ENCODE results near the gene TPRN.
A peak's percentile ranks its signal among the peaks of the same experiment; 100 is the strongest.
"Not testable (repeated sequence)": the region's sequence is repeated elsewhere in the genome, so short reads cannot be mapped to it uniquely, and the experiment has no call there.

The TPRN gene

GRCh38 chr9:137240318-137240840, 39.8 kb upstream of the TPRN start:
- no peak for TF ChIP-seq CTCF (IDR thresholded peaks at IDR 0.05)
- Mint-ChIP-seq H3K27me3 (ENCODE audit: low read depth, poor library complexity) (no peaks in the 10 kb centered on the region), H3K27ac (no peak overlapping the region), H3K4me1 (peaks cover 53% of the 10 kb centered on the region), H3K4me3 (peak overlapping the region; percentile 81), H3K9me3 (no peaks in the 10 kb centered on the region), H3K36me3 (ENCODE audit: low read depth) (peaks cover 15% of the 10 kb centered on the region)
- DNase-seq: peak; percentile 65

GRCh38 chr9:137239541-137240200, 39.1 kb upstream of the TPRN start:
- peak overlapping the region; percentile 81 for H3K4me3 Mint-ChIP-seq
- H3K27me3 Mint-ChIP-seq (ENCODE audit: low read depth, poor library complexity); H3K9me3 Mint-ChIP-seq; DNase-seq: not testable (repeated sequence)
- peak overlapping the region; percentile 93 for H3K27ac Mint-ChIP-seq
- H3K4me1 Mint-ChIP-seq: peaks cover 58% of the 10 kb centered on the region
- H3K36me3 Mint-ChIP-seq (ENCODE audit: low read depth): peaks cover 15% of the 10 kb centered on the region

- Mint-ChIP-seq H3K27ac (no peak overlapping the region), H3K4me3 (peak overlapping the region; percentile 24), H3K36me3 (ENCODE audit: low read depth) (peaks cover 10% of the 10 kb centered on the region), H3K27me3 (ENCODE audit: low read depth, poor library complexity) (no peaks in the 10 kb centered on the region), H3K4me1 (peaks cover 43% of the 10 kb centered on the region), H3K9me3 (no peaks in the 10 kb centered on the region)
- DNase-seq: no peak
- TF ChIP-seq CTCF (IDR thresholded peaks at IDR 0.05): no peak
These were observed 37.5 kb upstream of the TPRN start for GRCh38 chr9:137237759-137238726.

GRCh38 chr9:137236936-137237421, 36.4 kb upstream of the TPRN start:
- Mint-ChIP-seq H3K36me3 (ENCODE audit: low read depth) (no peaks in the 10 kb centered on the region), H3K27me3 (ENCODE audit: low read depth, poor library complexity) (no peaks in the 10 kb centered on the region), H3K4me1 (peaks cover 33% of the 10 kb centered on the region), H3K4me3 (no peak overlapping the region), H3K27ac (no peak overlapping the region), H3K9me3 (no peaks in the 10 kb centered on the region)
- no peak for TF ChIP-seq CTCF (IDR thresholded peaks at IDR 0.05)
- DNase-seq: no peak

GRCh38 chr9:137236238-137236935, 35.8 kb upstream of the TPRN start:
- DNase-seq: peak; percentile 96
- H3K4me1 Mint-ChIP-seq: peaks cover 33% of the 10 kb centered on the region

More at GRCh38 chr9:137236238-137236935, 35.8 kb upstream of the TPRN start:
- H3K27me3 Mint-ChIP-seq (ENCODE audit: low read depth, poor library complexity): no peaks in the 10 kb centered on the region
- TF ChIP-seq CTCF (IDR thresholded peaks at IDR 0.05): peak; percentile 99
- no peak overlapping the region for H3K4me3 Mint-ChIP-seq
- H3K36me3 Mint-ChIP-seq (ENCODE audit: low read depth): no peaks in the 10 kb centered on the region
- no peak overlapping the region for H3K27ac Mint-ChIP-seq
- no peaks in the 10 kb centered on the region for H3K9me3 Mint-ChIP-seq
